ENCODE results near the gene ANXA3.

Gene ANXA3

GRCh38 chr4:78621395-78621794, 69.8 kb downstream of the ANXA3 start:
- no peak for DNase-seq (ENCODE audit: low read depth)
- H3K4me3 ChIP-seq (ENCODE audit: low read length): no peak overlapping the region
- no peak for TF ChIP-seq CTCF (conservative IDR thresholded peaks at IDR 0.05; ENCODE audit: low read length)

- TF ChIP-seq CTCF (conservative IDR thresholded peaks at IDR 0.05; ENCODE audit: low read length): no peak
- peak; percentile 48 for DNase-seq (ENCODE audit: low read depth)
Measured at GRCh38 chr4:78622253-78622979, 70.8 kb downstream of the ANXA3 start.

GRCh38 chr4:78624048-78624447, 72.5 kb downstream of the ANXA3 start:
- DNase-seq (ENCODE audit: low read depth): no peak
- TF ChIP-seq CTCF (conservative IDR thresholded peaks at IDR 0.05; ENCODE audit: low read length): no peak

More at GRCh38 chr4:78622253-78622979, 70.8 kb downstream of the ANXA3 start:
- H3K4me3 ChIP-seq (ENCODE audit: low read length): no peak overlapping the region

GRCh38 chr4:78625073-78625472, 73.5 kb downstream of the ANXA3 start:
- TF ChIP-seq CTCF (conservative IDR thresholded peaks at IDR 0.05; ENCODE audit: low read length): no peak
- DNase-seq (ENCODE audit: low read depth): no peak
- H3K4me3 ChIP-seq (ENCODE audit: low read length): no peak overlapping the region

More at GRCh38 chr4:78624048-78624447, 72.5 kb downstream of the ANXA3 start:
- no peak overlapping the region for H3K4me3 ChIP-seq (ENCODE audit: low read length)

GRCh38 chr4:78627046-78627965, 75.7 kb downstream of the ANXA3 start:
- H3K4me3 ChIP-seq (ENCODE audit: low read length): no peak overlapping the region
- DNase-seq (ENCODE audit: low read depth): no peak
- no peak for TF ChIP-seq CTCF (conservative IDR thresholded peaks at IDR 0.05; ENCODE audit: low read length)

- no peak for DNase-seq (ENCODE audit: low read depth)
- no peak overlapping the region for H3K4me3 ChIP-seq (ENCODE audit: low read length)
- no peak for TF ChIP-seq CTCF (conservative IDR thresholded peaks at IDR 0.05; ENCODE audit: low read length)
Measured at GRCh38 chr4:78627966-78628678, 76.6 kb downstream of the ANXA3 start.

All from AG10803 (cell line).